ENCODE data around the gene KCNIP3.

The KCNIP3 gene

DNA sequence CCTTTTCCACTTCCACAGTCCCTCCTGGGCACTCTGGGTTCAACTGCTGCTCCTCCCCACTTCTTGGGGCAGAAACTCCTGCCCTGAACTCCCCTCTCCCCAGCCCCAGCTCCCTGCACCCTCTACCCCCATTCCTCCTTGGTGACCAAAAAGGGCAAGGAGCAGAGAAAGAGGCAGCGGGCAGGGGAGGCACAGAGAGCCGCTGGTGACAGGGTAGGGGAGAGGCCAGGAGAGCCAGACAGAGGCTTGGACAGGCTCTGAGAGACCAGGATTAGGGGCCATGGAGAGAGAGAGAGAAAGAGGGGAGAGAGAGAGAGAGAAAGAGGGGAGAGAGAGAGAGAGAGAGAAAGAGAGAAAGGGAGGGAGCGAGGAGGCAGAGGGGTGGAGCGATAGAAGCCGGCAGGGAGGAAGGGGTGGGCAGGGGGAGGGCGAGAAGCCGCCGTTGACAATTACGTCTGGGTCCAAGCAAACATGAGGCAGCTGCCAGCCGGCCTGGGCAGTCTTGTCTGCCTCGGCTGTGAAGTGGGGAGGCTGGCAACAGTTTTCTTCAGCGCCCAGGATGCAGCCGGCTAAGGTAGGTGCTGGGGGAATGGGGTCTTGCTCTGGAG is at the start of gene KCNIP3:
KCNIP3 (plus strand) TSS at position 468 of the 608 bp plus-strand sequence; CDS start at position 560, 92 bp downstream.
- ChIA-PET CTCF (no interaction called here), POLR2A (no interaction called here)
- TF ChIP-seq L3MBTL2 (conservative IDR thresholded peaks at IDR 0.05), result no peak
- TF ChIP-seq TARDBP (IDR thresholded peaks at IDR 0.05), result no peak
- TF ChIP-seq ARNT (IDR thresholded peaks at IDR 0.05), result no peak
- no peak for TF ChIP-seq BHLHE40 (IDR thresholded peaks at IDR 0.05; ENCODE audit: borderline replicate concordance)
- no peak for TF ChIP-seq ELF4 (IDR thresholded peaks at IDR 0.05)
- no peak for TF ChIP-seq FOXM1 (IDR thresholded peaks at IDR 0.05; ENCODE audit: borderline replicate concordance)
- TF ChIP-seq CTBP1 (IDR thresholded peaks at IDR 0.05; ENCODE audit: borderline replicate concordance), result no peak
- TF ChIP-seq SP1 (IDR thresholded peaks at IDR 0.05), result no peak
- no peak for TF ChIP-seq ZNF384 (IDR thresholded peaks at IDR 0.05)
- no peak for DNase-seq (ENCODE audit: extremely low spot score)

DNA sequence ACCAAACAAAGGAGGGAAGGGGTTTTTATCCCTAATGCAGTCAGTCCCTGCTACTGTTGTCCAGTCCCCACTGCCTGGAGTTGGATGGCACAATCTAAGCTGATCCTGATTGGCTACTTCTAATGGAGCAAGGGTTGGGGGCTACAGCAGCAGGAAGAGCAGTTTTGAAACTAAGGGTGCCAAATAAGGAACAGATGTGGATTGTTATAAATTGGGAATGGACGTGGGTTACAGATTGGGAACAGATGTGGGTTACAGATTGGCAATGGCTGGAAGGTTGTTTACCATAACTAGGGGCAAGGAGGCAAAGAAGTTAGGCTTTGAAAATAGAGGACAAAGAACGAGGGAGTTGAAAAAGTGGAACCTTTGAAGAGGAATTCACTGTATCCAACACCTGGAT is 38.9 kb upstream of the KCNIP3 start:
- TF ChIP-seq NFRKB (IDR thresholded peaks at IDR 0.05), result no peak
- CTCF ChIA-PET, result no interaction called here
- POLR2A ChIA-PET, result no interaction called here

DNA sequence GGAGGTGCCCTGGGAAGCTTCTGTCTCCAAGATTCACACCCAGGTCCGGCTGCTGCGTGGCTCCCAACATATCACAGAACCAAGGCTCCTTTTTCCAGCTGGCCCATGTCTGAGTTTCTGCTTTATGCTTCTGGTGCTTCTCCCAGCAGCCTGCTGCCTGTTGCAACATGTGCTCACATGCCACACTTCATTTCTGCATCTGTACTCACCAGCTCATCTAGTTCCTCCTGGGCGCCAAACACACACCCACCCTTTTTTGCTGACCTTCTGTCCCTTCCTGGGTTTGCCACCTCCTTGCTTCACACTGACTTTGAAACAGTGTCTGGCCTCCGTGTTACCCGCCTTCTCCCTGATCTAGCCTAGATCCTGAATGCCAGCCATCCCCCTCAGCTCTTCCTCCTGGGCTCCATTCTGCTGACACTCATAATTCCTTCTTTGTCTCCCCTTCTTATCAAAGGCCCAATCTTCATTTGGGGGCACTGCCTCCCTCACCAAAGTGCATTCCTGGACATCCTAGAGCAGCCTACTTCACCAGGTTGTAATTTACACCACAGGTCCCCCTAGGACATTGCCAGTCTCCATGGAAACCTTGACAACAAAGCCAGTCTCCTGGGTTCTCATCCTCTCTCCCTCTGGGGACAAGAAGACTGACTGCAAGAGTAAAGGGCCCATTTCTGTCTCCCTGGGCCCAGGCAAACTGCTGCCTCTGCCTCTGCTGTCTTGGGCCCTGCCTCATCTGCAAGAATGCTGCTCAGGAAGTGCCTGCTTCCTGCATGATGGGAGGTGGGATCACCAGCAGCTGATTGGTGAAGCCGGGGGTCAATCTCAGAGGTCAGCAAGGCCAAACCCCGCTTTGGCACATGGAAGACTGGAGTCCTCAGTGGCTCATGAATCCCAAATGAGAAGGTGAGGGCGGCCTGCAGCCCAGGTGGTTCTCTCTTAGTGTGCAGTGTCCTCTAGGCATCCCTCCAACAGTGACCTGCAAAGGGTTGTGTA is 36.8 kb upstream of the KCNIP3 start:
- ChIA-PET POLR2A (no interaction called here), CTCF (no interaction called here)
- no peak for TF ChIP-seq FOXA1 (IDR thresholded peaks at IDR 0.05)
- TF ChIP-seq, protein P1, sequence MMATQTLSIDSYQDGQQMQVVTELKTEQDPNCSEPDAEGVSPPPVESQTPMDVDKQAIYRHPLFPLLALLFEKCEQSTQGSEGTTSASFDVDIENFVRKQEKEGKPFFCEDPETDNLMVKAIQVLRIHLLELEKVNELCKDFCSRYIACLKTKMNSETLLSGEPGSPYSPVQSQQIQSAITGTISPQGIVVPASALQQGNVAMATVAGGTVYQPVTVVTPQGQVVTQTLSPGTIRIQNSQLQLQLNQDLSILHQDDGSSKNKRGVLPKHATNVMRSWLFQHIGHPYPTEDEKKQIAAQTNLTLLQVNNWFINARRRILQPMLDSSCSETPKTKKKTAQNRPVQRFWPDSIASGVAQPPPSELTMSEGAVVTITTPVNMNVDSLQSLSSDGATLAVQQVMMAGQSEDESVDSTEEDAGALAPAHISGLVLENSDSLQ (IDR thresholded peaks at IDR 0.05), result no peak
- TF ChIP-seq L3MBTL2 (conservative IDR thresholded peaks at IDR 0.05), result no peak
- no peak for TF ChIP-seq ZNF384 (IDR thresholded peaks at IDR 0.05)
- TF ChIP-seq NFRKB (IDR thresholded peaks at IDR 0.05), result no peak
- TF ChIP-seq BHLHE40 (IDR thresholded peaks at IDR 0.05; ENCODE audit: borderline replicate concordance), result no peak
- no peak for TF ChIP-seq SUZ12 (IDR thresholded peaks at IDR 0.05)
- TF ChIP-seq LEF1 (IDR thresholded peaks at IDR 0.05; ENCODE audit: borderline replicate concordance), result no peak
- TF ChIP-seq SP1 (IDR thresholded peaks at IDR 0.05), result no peak
- no peak for TF ChIP-seq FOXM1 (IDR thresholded peaks at IDR 0.05; ENCODE audit: borderline replicate concordance)
- TF ChIP-seq FOXK2 (IDR thresholded peaks at IDR 0.05), result no peak
- no peak for TF ChIP-seq CTBP1 (IDR thresholded peaks at IDR 0.05; ENCODE audit: borderline replicate concordance)
- no peak for TF ChIP-seq ELF4 (IDR thresholded peaks at IDR 0.05)
- TF ChIP-seq ARNT (IDR thresholded peaks at IDR 0.05), result no peak
- TF ChIP-seq TARDBP (IDR thresholded peaks at IDR 0.05), result no peak
- no peak for TF ChIP-seq HDGF (IDR thresholded peaks at IDR 0.05; ENCODE audit: borderline replicate concordance)
- no peak for DNase-seq (ENCODE audit: extremely low spot score)

More for the DNA sequence above, 38.9 kb upstream of the KCNIP3 start:
- DNase-seq (ENCODE audit: extremely low spot score), result no peak

DNA sequence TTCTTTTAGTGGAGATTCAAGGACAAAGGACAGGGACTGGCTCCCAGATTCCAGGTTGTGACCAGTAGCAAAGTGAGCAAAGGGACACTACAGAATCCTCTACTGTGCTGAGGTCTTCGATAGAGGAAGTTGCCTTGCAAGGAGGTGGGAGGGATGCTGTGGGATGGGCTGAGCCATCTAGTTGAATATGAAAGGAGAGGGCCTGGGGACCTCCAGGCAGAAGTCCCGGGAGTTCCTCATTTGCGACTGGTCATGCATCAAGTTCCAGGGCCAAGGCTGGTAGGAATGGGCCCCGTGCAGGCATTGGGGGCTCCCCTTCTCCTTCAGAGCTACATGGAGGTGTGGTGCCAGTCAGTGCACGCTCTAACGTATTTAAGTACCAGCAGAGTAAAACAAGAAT is 35.5 kb upstream of the KCNIP3 start:
- no peak for TF ChIP-seq CTBP1 (IDR thresholded peaks at IDR 0.05; ENCODE audit: borderline replicate concordance)
- ChIA-PET CTCF (no interaction called here), POLR2A (no interaction called here)
- DNase-seq (ENCODE audit: extremely low spot score), result no peak

DNA sequence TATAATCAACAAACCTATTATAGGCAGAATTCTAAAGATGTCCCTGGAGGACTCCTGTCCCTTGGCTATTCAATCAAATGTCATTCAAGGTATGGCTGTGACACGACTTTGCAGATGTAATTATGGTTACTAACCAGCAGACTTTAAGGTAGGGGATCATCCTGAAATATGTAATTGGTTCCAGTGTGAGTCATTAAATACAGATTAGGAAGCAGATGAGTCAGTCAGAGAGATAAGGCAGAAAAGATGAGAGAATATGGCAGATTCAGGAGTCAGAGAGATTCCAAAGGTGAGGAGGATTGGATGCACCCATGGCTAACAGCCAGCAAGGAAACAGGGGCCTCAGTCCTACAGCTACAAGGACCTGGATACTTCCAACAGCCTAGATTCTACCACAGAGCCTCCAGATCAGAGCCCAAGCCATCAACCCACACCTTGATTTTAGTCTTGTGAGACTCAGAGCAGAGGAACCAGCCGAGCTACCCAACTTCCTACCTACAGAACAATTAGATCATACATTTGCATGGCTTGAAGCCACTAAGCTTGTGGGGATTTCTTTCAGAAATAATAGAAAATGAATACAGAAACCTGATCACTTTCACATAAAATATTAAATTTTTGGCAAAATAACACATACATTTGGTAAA is 34.1 kb upstream of the KCNIP3 start:
- ChIA-PET POLR2A (no interaction called here), CTCF (no interaction called here)
- TF ChIP-seq, protein P1 (IDR thresholded peaks at IDR 0.05), result no peak
- TF ChIP-seq CTBP1 (IDR thresholded peaks at IDR 0.05; ENCODE audit: borderline replicate concordance) (no peak), SUZ12 (IDR thresholded peaks at IDR 0.05) (no peak), HDGF (IDR thresholded peaks at IDR 0.05; ENCODE audit: borderline replicate concordance) (no peak), SP1 (IDR thresholded peaks at IDR 0.05) (no peak), ZNF384 (IDR thresholded peaks at IDR 0.05) (no peak), FOXK2 (IDR thresholded peaks at IDR 0.05) (no peak), FOXM1 (IDR thresholded peaks at IDR 0.05; ENCODE audit: borderline replicate concordance) (no peak), BHLHE40 (IDR thresholded peaks at IDR 0.05; ENCODE audit: borderline replicate concordance) (no peak), ARNT (IDR thresholded peaks at IDR 0.05) (no peak)
- no peak for DNase-seq (ENCODE audit: extremely low spot score)

DNA sequence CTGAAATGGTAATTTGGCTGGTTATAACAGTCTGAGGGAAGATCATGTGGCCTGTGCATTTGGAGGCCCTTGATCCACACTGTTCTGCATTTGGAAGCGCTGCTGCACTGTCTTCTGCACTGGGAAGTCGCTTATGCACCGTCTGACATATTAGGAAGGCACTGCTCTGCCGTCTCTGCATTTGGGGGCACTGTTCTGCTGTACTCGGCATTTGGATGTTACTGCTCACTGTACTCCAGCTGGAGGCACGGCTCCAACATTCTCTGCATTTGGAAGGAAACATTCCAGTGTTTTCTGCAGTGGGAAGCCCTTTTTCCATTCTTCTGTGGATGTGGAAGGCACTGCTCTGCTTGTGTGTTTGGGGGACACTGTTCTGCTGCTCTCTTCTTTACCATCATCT is 32.5 kb upstream of the KCNIP3 start:
- ChIA-PET CTCF (no interaction called here), POLR2A (no interaction called here)
- no peak for DNase-seq (ENCODE audit: extremely low spot score)
- TF ChIP-seq, protein P1 (IDR thresholded peaks at IDR 0.05), result no peak
- TF ChIP-seq LEF1 (IDR thresholded peaks at IDR 0.05; ENCODE audit: borderline replicate concordance) (no peak), CTBP1 (IDR thresholded peaks at IDR 0.05; ENCODE audit: borderline replicate concordance) (no peak), ELF4 (IDR thresholded peaks at IDR 0.05) (no peak), FOXK2 (IDR thresholded peaks at IDR 0.05) (no peak), NFRKB (IDR thresholded peaks at IDR 0.05) (no peak), TARDBP (IDR thresholded peaks at IDR 0.05) (no peak), FOXA1 (IDR thresholded peaks at IDR 0.05) (no peak)
